ENCODE data around the gene SLC25A38.

GRCh38 chr3:39362192-39362591 is 21.0 kb upstream of the SLC25A38 start:
- no peak for TF ChIP-seq CTCF (IDR thresholded peaks at IDR 0.05; ENCODE audit: insufficient read depth, low read length)
- TF ChIP-seq REST (IDR thresholded peaks at IDR 0.05; ENCODE audit: insufficient replicate concordance, low read depth), result no peak
- TF ChIP-seq POLR2AphosphoS5 (IDR thresholded peaks at IDR 0.05; ENCODE audit: low read depth), result no peak

Data from HL-60 (cell line).